Measurements from ENCODE around the gene OR11A1.
"Not testable (repeated sequence)": the region's sequence is repeated elsewhere in the genome, so short reads cannot be mapped to it uniquely, and the experiment has no call there.

The OR11A1 gene

GRCh38 chr6:29477923-29478450, 21.1 kb upstream of the OR11A1 start:
- DNase-seq: no peak

DNA sequence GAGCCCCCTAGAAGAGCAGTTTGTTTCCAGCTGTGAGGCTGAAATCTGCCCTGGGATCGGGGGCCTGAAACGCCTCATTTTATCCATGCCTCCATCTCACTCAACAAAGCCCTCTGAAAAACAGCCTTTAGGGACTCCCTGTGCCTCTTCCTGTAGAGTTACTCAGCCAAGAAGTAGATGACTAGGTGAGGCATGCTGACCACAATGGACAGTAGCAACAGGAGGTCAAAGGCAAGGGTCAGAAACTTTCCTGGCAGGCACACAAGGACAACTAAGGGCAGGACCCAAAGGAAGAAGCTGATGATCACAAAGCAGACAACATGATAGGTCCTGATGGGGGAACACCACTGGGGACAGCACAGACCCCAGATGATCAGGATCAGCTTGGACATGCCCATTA, 18.1 kb upstream of the OR11A1 start:
- no peak for DNase-seq

DNA sequence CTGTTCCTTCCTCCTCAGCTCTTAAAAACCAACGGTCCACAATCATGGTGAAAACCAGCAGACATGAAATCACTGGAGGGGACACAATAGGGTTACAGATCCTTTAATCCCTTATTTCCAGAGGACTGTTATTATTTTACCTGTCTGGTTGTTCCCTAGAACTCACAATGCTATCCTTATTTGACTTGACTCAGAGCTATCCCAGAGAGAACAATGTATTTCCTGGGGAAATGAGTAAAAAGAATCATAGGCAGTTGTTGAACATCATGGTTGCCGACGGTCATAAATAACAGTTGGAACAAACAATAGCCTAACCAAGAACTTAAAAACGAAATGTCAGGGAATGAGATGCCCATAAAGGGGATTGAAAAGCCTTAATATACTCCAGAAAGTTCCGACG, 9.4 kb upstream of the OR11A1 start:
- DNase-seq: no peak

- DNase-seq: no peak
These were observed 8.9 kb upstream of the OR11A1 start for GRCh38 chr6:29465801-29466200.

DNA sequence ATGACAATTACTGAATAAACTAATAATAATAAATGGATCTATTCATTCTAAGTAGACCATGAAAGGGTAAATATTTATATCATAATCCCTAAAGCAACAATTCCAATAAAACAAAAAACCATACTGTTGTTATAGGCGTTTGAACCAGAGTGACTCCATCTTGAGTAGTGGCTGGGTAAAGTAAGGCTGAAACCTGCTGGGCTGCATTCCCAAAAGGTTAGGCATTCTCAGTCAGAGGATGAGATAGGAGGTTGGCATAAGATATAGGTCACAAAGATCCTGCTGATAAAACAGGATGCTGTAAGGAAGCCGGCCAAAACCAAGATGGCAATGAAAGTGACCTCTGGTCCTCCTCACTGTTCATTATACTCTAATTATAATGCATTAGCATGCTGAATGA, 8.4 kb upstream of the OR11A1 start:
- no peak for DNase-seq

GRCh38 chr6:29462022-29462421, 5.2 kb upstream of the OR11A1 start:
- no peak for DNase-seq

DNA sequence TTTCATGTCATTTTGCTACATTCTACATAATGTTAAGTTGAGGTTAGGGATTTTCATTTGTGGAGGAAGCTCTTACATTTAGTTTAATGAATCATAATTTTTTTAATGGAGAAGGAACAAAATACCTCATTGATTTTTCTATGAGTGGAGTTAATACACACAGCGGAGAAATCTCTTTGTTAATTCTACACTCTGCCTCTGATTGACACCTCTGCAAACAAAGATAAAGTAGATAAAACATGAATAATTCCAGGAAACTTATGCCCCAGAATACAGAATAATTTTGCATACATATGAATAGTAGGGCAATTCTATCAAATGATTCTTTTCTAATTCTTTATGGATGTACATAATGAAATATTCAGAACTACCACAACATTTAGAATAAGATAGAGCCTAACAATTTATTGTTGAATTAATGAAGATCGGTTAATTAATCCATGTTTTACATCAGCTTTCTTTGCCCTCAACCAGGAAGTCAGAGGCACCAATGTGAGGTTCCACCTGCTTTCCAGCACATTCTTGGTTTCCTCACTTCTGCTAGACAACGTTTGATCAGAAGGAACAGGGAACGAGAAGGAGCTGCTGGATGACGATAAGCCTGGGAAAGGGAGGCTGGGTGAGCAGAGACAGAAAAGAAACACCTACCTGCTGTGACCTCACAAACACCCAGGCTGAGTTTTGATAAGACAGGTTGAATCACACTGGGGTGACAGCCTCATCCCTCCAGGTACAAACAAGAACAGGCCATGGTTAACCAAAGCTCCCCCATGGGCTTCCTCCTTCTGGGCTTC, 4.3 kb upstream of the OR11A1 start:
- no peak for DNase-seq

DNA sequence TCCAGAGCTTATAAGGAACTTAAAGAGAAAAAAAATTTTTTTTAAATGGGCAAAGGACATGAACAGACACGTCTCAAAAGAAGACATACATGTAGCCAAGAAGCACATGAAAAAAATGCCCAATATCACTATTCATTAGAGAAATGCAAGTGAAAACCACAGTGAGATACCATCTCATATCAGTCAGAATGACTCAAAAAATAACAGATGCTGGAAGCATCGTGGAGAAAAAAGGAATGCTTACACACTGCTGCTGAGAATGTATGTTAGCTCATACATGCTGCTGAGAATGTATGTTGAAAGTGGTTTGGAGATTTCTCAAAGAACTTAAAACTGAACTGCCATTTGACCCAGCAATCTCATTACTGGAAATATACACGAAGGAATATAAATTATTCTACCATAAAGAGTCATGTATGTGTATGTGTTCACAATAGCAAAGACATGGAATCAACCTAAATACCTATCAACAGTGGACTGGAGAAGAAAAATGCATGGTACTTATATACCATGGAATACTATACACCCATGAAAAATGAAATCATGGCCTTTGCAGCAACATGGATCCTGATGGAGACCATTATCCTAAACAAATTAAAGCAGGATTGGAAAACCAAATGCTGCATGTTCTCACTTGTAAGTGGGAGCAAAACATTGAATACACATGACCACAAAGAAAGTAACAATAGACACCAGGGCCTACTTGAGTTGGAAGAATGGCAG, 5.2 kb downstream of the OR11A1 start:
- DNase-seq: no peak

- DNase-seq: no peak
These were observed 9.2 kb downstream of the OR11A1 start for GRCh38 chr6:29447670-29448069.

DNA sequence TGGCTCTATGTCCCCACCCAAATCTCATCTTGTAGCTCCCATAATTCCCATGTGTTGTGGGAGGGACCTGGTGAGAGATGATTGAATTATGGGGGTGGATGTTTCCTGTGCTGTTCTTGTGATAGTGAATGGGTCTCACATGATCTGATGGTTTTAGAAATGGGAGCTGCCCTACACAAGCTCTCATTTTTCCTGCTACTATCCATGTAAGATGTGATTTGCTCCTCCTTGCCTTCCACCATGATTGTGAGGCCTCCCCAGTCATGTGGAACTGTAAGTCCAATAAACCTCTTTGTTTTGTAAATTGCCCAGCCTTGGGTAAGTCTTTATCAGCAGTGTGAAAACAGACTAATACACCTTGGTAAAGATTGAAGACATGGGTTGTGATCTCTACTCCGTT, 12.8 kb downstream of the OR11A1 start:
- DNase-seq: not testable (repeated sequence)

- DNase-seq: no peak
These were observed 14.2 kb downstream of the OR11A1 start for GRCh38 chr6:29442719-29443118.

GRCh38 chr6:29439006-29439405, 17.9 kb downstream of the OR11A1 start, which contains the start of gene OR10C1:
Gene OR10C1, plus strand, starts transcription at chr6:29439306. Its CDS starts 710 bp downstream, at chr6:29440016.
- no peak for DNase-seq

- not testable (repeated sequence) for DNase-seq
These were observed 20.1 kb downstream of the OR11A1 start for GRCh38 chr6:29436730-29437129.

- DNase-seq: no peak
These were observed 30.2 kb downstream of the OR11A1 start for GRCh38 chr6:29426654-29427053.

GRCh38 chr6:29425075-29425474, 31.8 kb downstream of the OR11A1 start:
- DNase-seq: no peak

DNA sequence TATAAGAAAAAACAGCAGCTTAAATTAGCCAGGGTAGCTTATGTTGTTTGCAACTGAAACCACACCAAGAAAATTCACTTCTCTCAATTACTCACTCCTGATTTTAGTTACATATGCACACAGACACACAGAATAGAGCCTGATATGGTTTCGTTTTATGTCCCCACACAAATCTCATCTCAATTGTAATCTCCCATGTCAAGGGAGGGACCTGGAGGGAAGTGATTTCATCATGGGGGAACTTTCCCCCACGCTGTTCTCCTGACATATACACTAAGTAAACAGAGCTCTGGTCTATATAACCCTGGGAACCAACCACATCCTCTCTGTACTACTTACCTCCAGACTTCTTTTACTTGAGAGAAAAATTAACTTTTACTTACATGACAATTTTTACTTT, 32.3 kb downstream of the OR11A1 start:
- peak in 1 of 5 donors; percentile 5 for DNase-seq

- no peak for DNase-seq
These were observed 32.7 kb downstream of the OR11A1 start for GRCh38 chr6:29424168-29424567.

- DNase-seq: no peak
These were observed 37.4 kb downstream of the OR11A1 start for GRCh38 chr6:29419516-29419915.

DNA sequence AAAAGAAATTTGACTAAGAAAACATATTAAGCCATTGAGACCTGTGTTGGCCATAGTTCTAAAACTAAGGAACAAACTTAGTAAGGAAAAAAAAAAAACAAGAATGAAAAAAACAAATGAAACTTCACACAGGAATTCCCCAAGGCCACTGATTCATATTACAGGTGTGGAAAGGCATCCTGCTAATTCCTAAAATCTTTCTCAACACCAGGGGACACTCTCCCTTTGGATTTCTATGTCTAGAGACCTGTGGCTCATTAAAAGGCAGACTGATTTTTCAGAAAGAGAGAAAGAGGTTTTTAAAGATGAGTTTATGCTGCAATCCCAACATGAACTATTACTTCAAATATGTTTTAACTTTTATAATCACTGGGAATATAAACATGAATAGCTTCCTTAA, 42.3 kb downstream of the OR11A1 start, which contains the start of gene OR12D1:
OR12D1 (plus strand) TSS at position 341 of the 400 bp plus-strand sequence.
- DNase-seq: no peak

GRCh38 chr6:29403801-29404200, 53.1 kb downstream of the OR11A1 start:
- DNase-seq: no peak

DNA sequence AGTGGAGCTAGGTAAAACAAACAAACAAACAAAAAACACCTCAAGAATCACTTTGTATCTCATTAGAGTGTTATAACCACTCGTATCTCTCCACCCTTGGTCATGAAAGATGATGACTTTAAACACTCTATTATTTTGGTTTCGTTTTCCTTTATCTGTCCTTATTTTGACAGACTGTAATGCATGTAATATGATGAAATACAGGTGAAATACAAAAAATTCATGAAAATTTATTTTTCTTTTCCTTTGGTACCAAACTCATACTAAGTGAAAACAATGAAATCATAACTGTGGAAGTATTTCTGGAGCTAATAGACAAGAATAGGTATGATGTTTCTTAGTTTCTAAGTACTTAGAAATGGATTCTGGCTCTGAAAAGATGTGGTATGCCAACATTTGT, 57.3 kb downstream of the OR11A1 start:
- DNase-seq: no peak

DNA sequence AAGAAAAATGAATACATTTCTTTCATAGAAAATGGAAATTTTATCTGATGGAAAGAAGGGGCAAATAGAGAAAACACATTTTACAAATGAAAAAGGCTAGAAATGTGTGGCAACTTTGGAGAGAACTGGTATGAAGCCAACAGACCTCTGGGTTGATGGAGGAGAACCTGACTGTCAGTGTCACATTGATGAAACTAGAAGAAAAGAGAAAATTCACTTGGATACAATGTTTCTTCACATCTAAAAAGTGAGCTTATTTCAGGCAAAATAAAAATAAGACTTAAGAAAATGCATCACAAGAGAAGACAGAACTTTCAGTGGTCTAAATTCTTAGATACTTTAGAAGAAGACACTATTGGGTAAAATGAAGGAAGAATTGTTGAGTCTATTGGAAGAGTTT, 61.5 kb downstream of the OR11A1 start, which contains the start of gene OR12D2:
OR12D2 (plus strand) TSS at position 301 of the 400 bp plus-strand sequence. CDS start 1,069 bp downstream, outside the sequence.
- DNase-seq: no peak

GRCh38 chr6:29388533-29388932, 68.3 kb downstream of the OR11A1 start:
- no peak for DNase-seq

DNA sequence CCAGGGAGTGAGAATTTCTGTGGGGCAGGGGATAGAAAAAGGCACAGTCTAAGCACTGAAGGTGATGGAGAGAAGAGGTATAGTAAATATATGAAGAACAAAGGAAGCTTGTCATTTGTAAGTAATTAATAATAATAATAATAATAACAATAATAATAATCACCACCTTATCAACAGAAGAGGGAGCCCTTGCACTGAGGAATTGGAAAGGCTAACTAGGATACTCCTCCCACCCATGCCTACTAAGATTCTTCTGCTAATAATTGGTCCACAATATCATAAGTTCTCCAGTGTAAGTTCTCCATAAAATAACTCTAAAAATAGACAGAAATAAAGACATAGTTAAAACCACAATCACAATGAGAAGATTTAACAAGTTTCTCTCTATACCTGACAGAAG, 80.9 kb downstream of the OR11A1 start:
- DNase-seq: no peak
